H9 (cell line): Measurements from ENCODE around the gene RRP15. TPM values are rescaled to one million over a fixed set of nuclear protein-coding genes. Genes with fewer than 3 reads are reported as not detected.

Source experiments
- DNase-seq: peaks from one replicate; pipeline ENCODE4 v3.0.0-alpha.2; 2017
- H2AFZ ChIP-seq: one replicate; pipeline ENCODE4 v1.6.1; 2013; ENCODE audit warnings: mild to moderate bottlenecking, low read length, control low read depth, moderate library complexity
- H2AK5ac ChIP-seq: 2 replicates; pipeline ENCODE4 v1.6.1; 2013; ENCODE audit warnings: low read length, control low read depth, mixed read lengths; ENCODE audit not compliant: insufficient read length
- H2BK120ac ChIP-seq: one replicate; pipeline ENCODE4 v1.6.1; 2013; ENCODE audit warnings: low read depth, mild to moderate bottlenecking, low read length, control low read depth, inconsistent platforms; ENCODE audit not compliant: poor library complexity, severe bottlenecking
- H2BK12ac ChIP-seq: 2 replicates; pipeline ENCODE4 v1.6.1; 2013; ENCODE audit warnings: low read length, control low read depth, mixed read lengths, low read depth; ENCODE audit not compliant: insufficient read length
- H2BK15ac ChIP-seq: 2 replicates; pipeline ENCODE4 v1.6.1; 2013; ENCODE audit warnings: low read depth, low read length, control low read depth
- H2BK20ac ChIP-seq: one replicate; pipeline ENCODE4 v1.6.1; 2013; ENCODE audit warnings: low read depth, mild to moderate bottlenecking, low read length, control low read depth, inconsistent platforms; ENCODE audit not compliant: poor library complexity, severe bottlenecking
- H2BK5ac ChIP-seq: 2 replicates; pipeline ENCODE4 v1.6.1; 2013; ENCODE audit warnings: low read length, control low read depth, mixed read lengths; ENCODE audit not compliant: insufficient read length
- H3K14ac ChIP-seq: 2 replicates; pipeline ENCODE4 v1.6.1; 2013; ENCODE audit warnings: low read length, control low read depth; ENCODE audit not compliant: insufficient read depth
- H3K18ac ChIP-seq: 2 replicates; pipeline ENCODE4 v1.6.1; 2013; ENCODE audit warnings: low read depth, mild to moderate bottlenecking, mixed read lengths, low read length, control low read depth; ENCODE audit not compliant: insufficient read length
- H3K23ac ChIP-seq: 2 replicates; pipeline ENCODE4 v1.6.1; 2013; ENCODE audit warnings: low read length, control low read depth, mixed read lengths, low read depth; ENCODE audit not compliant: insufficient read length
- H3K23me2 ChIP-seq: 2 replicates; pipeline ENCODE4 v1.6.1; 2013; ENCODE audit warnings: low read depth, mild to moderate bottlenecking, mixed read lengths, low read length, control low read depth; ENCODE audit not compliant: insufficient read length, poor library complexity, severe bottlenecking
- H3K27ac ChIP-seq: 2 replicates; pipeline ENCODE4 v1.5.1; 2013; ENCODE audit warnings: low read length, control low read depth, mixed read lengths, low read depth; ENCODE audit not compliant: insufficient read length
- H3K27me3 ChIP-seq: 2 replicates; pipeline ENCODE4 v1.6.1; 2013; ENCODE audit warnings: low read length, control low read depth, inconsistent platforms; ENCODE audit not compliant: insufficient read depth
- H3K4ac ChIP-seq: 2 replicates; pipeline ENCODE4 v1.6.1; 2013; ENCODE audit warnings: low read depth, mild to moderate bottlenecking, control low read depth, inconsistent platforms, low read length, moderate library complexity
- H3K4me1 ChIP-seq: 2 replicates; pipeline ENCODE4 v1.6.1; 2013; ENCODE audit warnings: low read length, control low read depth, inconsistent platforms; ENCODE audit not compliant: insufficient read depth
- H3K4me2 ChIP-seq: 2 replicates; pipeline ENCODE4 v1.6.1; 2013; ENCODE audit warnings: low read length, control low read depth, mixed read lengths; ENCODE audit not compliant: insufficient read length, insufficient read depth
- H3K56ac ChIP-seq: 2 replicates; pipeline ENCODE4 v1.6.1; 2013; ENCODE audit warnings: low read depth, mild to moderate bottlenecking, mixed read lengths, low read length, control low read depth; ENCODE audit not compliant: insufficient read length
- H3K79me1 ChIP-seq: 2 replicates; pipeline ENCODE4 v1.6.1; 2013; ENCODE audit warnings: low read depth, mild to moderate bottlenecking, moderate library complexity, low read length, control low read depth, inconsistent platforms; ENCODE audit not compliant: insufficient read depth, poor library complexity, severe bottlenecking
- H3K79me2 ChIP-seq: 2 replicates; pipeline ENCODE4 v1.6.1; 2013; ENCODE audit warnings: low read length, control low read depth, inconsistent platforms; ENCODE audit not compliant: insufficient read depth
- H3K9ac ChIP-seq: 2 replicates; pipeline ENCODE4 v1.6.1; 2013; ENCODE audit warnings: low read length, control low read depth, mixed read lengths; ENCODE audit not compliant: insufficient read length; ENCODE audit errors: extremely low read depth
- H3K9me3 ChIP-seq: one replicate; pipeline ENCODE4 v1.6.1; 2013; ENCODE audit warnings: low read depth, low read length, inconsistent platforms; ENCODE audit not compliant: control insufficient read depth
- H3T11ph ChIP-seq: one replicate; pipeline ENCODE4 v1.6.1; 2013; ENCODE audit warnings: mild to moderate bottlenecking, low read length, control low read depth, inconsistent platforms
- H4K20me1 ChIP-seq: one replicate; pipeline ENCODE4 v1.6.1; 2013; ENCODE audit not compliant: control insufficient read depth, insufficient read length, insufficient read depth
- H4K5ac ChIP-seq: 2 replicates; pipeline ENCODE4 v1.6.1; 2013; ENCODE audit warnings: low read depth, mild to moderate bottlenecking, mixed read lengths, low read length, control low read depth; ENCODE audit not compliant: insufficient read length
- H4K8ac ChIP-seq: replicated peaks from 2 replicates; pipeline ENCODE4 v1.6.1; 2013; ENCODE audit warnings: low read length, control low read depth, mixed read lengths, low read depth; ENCODE audit not compliant: insufficient read length
- H4K91ac ChIP-seq: 2 replicates; pipeline ENCODE4 v1.6.1; 2013; ENCODE audit warnings: low read depth, mild to moderate bottlenecking, moderate library complexity, mixed read lengths, low read length, control low read depth; ENCODE audit not compliant: insufficient read length
- H3K27ac Mint-ChIP-seq, 3 experiments: 2 replicates in 2 of 3; 3 replicates in 1 of 3; pipeline ENCODE4 v1.8.0; 2020 to 2021; ENCODE audit warnings: mixed read lengths in 3 of 3, mild to moderate bottlenecking in 1 of 3, moderate library complexity in 1 of 3
- H3K27me3 Mint-ChIP-seq: 2 replicates; pipeline ENCODE4 v1.8.0; 2021; ENCODE audit warnings: low read depth, mild to moderate bottlenecking, moderate library complexity, mixed read lengths
- H3K36me3 Mint-ChIP-seq, 3 experiments: 2 replicates in 2 of 3; 3 replicates in 1 of 3; pipeline ENCODE4 v1.8.0; 2020 to 2021; ENCODE audit warnings: low read depth in 3 of 3, mixed read lengths in 3 of 3; ENCODE audit not compliant: insufficient read depth in 1 of 3
- H3K4me1 Mint-ChIP-seq, 2 experiments: 2 replicates each; pipeline ENCODE4 v1.8.0; 2020; ENCODE audit warnings: mixed read lengths in 2 of 2
- H3K4me3 Mint-ChIP-seq, 2 experiments: 2 replicates in 1 of 2; 3 replicates in 1 of 2; pipeline ENCODE4 v1.8.0; 2020 to 2021; ENCODE audit warnings: mild to moderate bottlenecking in 2 of 2, mixed read lengths in 2 of 2, moderate library complexity in 1 of 2
- H3K9me3 Mint-ChIP-seq, 2 experiments: 2 replicates in 1 of 2; 3 replicates in 1 of 2; pipeline ENCODE4 v1.8.0; 2020; ENCODE audit warnings: mild to moderate bottlenecking in 2 of 2, mixed read lengths in 2 of 2, moderate library complexity in 1 of 2
- WGBS: extraction: QIAGEN DNeasy Blood & Tissue Kit; methylation state at CpG from one replicate; pipeline ENCODE4 v1.1.7; 2013; ENCODE audit warnings: missing lambda C conversion rate, low lambda C conversion rate, mixed read lengths; ENCODE audit not compliant: insufficient read length; ENCODE audit errors: extremely low coverage; 5-methylcytosine and 5-hydroxymethylcytosine counted together
- total RNA-seq: library from RNA; stranded (reverse); gene quantifications from 2 replicates; pipeline ENCODE4 v1.2.1, GENCODE V29; 2021
- TF ChIP-seq, protein P1 (sequence below): fragments of 200-600 bp; sonication (generic); conservative IDR thresholded peaks from 3 replicates; pipeline ENCODE4 v1.8.0; 2021; ENCODE audit warnings: antibody characterized with exemption, mild to moderate bottlenecking

RRP15 gene
- total RNA-seq, 1 experiment from 2014 or later: 48.7 TPM

DNA sequence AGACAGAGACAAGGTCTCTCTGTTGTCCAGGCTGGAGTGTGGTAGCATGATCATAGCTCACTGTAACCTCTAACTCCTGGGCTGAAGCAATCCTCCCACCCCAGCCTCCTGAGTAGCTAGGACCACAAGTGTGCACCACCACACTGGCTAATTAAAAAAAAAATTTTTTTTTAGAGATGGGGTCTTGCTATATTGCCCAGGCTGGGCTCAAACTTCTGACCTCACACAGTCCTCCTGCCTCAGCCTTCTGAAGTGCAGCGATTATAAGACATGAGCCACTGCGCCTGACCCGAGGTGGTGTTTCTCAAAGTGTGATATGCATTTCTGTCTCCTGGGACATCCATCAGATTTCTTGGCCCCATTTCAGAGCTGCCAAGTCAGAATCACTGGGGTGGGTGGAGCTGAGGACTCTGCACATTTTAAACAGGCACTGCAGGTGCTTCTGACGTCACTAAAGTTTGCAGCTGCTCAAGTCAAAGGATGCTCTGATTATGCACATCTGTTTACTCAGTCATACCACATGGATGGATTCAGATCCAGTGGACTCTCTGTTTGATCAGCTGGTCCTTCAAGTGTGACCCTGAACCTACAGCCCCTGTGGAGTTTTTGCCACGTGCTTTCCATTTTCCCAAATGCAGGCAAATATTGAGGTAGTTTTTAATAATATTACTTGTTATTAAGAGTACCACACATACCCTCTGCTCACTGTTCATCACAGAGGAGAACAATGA lies 81.4 kb downstream of the RRP15 start:
- Histone ChIP-seq H3K4me1 (no peaks in the 10 kb centered on the region), H3K79me2 (no peaks in the 10 kb centered on the region), H3K23ac (no peak overlapping the region), H2BK20ac (no peak overlapping the region), H2AFZ (no peak overlapping the region), H3K14ac (no peak overlapping the region), H3K27me3 (no peaks in the 10 kb centered on the region), H3T11ph (no peak overlapping the region), H3K23me2 (no peaks in the 10 kb centered on the region), H2BK15ac (no peak overlapping the region), H3K18ac (no peak overlapping the region), H3K9me3 (no peaks in the 10 kb centered on the region), H3K4ac (no peak overlapping the region), H2AK5ac (no peak overlapping the region), H4K5ac (no peak overlapping the region), H3K79me1 (no peaks in the 10 kb centered on the region), H2BK5ac (no peak overlapping the region), H2BK120ac (no peak overlapping the region), H3K56ac (no peak overlapping the region), H4K20me1 (no peaks in the 10 kb centered on the region), H2BK12ac (no peak overlapping the region), H3K9ac (no peak overlapping the region), H3K27ac (no peak overlapping the region), H4K8ac (no peak overlapping the region), H3K4me2 (no peak overlapping the region), H4K91ac (no peak overlapping the region)
- TF ChIP-seq, protein P1, sequence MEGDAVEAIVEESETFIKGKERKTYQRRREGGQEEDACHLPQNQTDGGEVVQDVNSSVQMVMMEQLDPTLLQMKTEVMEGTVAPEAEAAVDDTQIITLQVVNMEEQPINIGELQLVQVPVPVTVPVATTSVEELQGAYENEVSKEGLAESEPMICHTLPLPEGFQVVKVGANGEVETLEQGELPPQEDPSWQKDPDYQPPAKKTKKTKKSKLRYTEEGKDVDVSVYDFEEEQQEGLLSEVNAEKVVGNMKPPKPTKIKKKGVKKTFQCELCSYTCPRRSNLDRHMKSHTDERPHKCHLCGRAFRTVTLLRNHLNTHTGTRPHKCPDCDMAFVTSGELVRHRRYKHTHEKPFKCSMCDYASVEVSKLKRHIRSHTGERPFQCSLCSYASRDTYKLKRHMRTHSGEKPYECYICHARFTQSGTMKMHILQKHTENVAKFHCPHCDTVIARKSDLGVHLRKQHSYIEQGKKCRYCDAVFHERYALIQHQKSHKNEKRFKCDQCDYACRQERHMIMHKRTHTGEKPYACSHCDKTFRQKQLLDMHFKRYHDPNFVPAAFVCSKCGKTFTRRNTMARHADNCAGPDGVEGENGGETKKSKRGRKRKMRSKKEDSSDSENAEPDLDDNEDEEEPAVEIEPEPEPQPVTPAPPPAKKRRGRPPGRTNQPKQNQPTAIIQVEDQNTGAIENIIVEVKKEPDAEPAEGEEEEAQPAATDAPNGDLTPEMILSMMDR: no peak
- Mint-ChIP-seq H3K27ac (no peak overlapping the region), H3K27me3 (no peaks in the 10 kb centered on the region), H3K4me3 (no peak overlapping the region), H3K9me3 (no peaks in the 10 kb centered on the region), H3K36me3 (no peaks in the 10 kb centered on the region), H3K4me1 (peaks cover 8% of the 10 kb centered on the region in 2 experiments)
- DNase-seq: no peak
- no CpG with 5 or more reads among the region's 5 CpGs for WGBS
